CD1c-positive myeloid dendritic cell (primary cell): ENCODE results near the gene CEMIP.

Source experiments
- DNase-seq: peaks from one replicate; pipeline ENCODE4 v3.0.0-alpha.2; 2016; ENCODE audit errors: extremely low spot score

Gene CEMIP

GRCh38 chr15:80778964-80779657 lies at the start of gene CEMIP:
TSS of gene CEMIP (plus strand) at chr15:80779370. CDS start at chr15:80873880, 94,510 bp downstream.
- DNase-seq = peak; percentile 55

- no peak for DNase-seq
These were observed 48.8 kb upstream of the CEMIP start for GRCh38 chr15:80730387-80730786.

GRCh38 chr15:80730926-80731325 lies 48.2 kb upstream of the CEMIP start:
- DNase-seq = peak; percentile 5

GRCh38 chr15:80732167-80732566 lies 47.0 kb upstream of the CEMIP start:
- DNase-seq = no peak

- no peak for DNase-seq
These were observed 46.4 kb upstream of the CEMIP start for GRCh38 chr15:80732818-80733217.

- DNase-seq = no peak
These were observed 45.7 kb upstream of the CEMIP start for GRCh38 chr15:80733460-80733859.

GRCh38 chr15:80735344-80735743 lies 43.8 kb upstream of the CEMIP start:
- no peak for DNase-seq

- DNase-seq = no peak
These were observed 42.6 kb upstream of the CEMIP start for GRCh38 chr15:80736560-80736959.

GRCh38 chr15:80739919-80740318 lies 39.3 kb upstream of the CEMIP start:
- no peak for DNase-seq

- no peak for DNase-seq
These were observed 37.1 kb upstream of the CEMIP start for GRCh38 chr15:80742081-80742480.

- no peak for DNase-seq
These were observed 35.9 kb upstream of the CEMIP start for GRCh38 chr15:80743189-80743833.

- DNase-seq = no peak
These were observed 34.8 kb upstream of the CEMIP start for GRCh38 chr15:80744415-80744814.

- no peak for DNase-seq
These were observed 34.3 kb upstream of the CEMIP start for GRCh38 chr15:80744826-80745225.

GRCh38 chr15:80745888-80746287 lies 33.3 kb upstream of the CEMIP start:
- DNase-seq = no peak

GRCh38 chr15:80747317-80748053 lies 31.7 kb upstream of the CEMIP start:
- DNase-seq = no peak

- DNase-seq = no peak
These were observed 29.6 kb upstream of the CEMIP start for GRCh38 chr15:80749589-80749988.

- DNase-seq = no peak
These were observed 28.6 kb upstream of the CEMIP start for GRCh38 chr15:80750575-80750974.

GRCh38 chr15:80752204-80752603 lies 27.0 kb upstream of the CEMIP start:
- no peak for DNase-seq

- no peak for DNase-seq
These were observed 26.0 kb upstream of the CEMIP start for GRCh38 chr15:80753161-80753560.

- no peak for DNase-seq
These were observed 25.2 kb upstream of the CEMIP start for GRCh38 chr15:80754014-80754413.

- DNase-seq = no peak
These were observed 23.3 kb upstream of the CEMIP start for GRCh38 chr15:80755885-80756284.

- DNase-seq = no peak
These were observed 20.9 kb upstream of the CEMIP start for GRCh38 chr15:80758130-80758745.
